Epithelial cell of esophagus (primary cell): ENCODE results near the gene ARHGEF28.

Experiments used
- DNase-seq: peaks from one replicate; pipeline ENCODE4 v3.0.0; 2010; ENCODE audit warnings: low read depth
- H3K4me3 ChIP-seq: 2 replicates; pipeline ENCODE4 v1.5.1; 2011; ENCODE audit warnings: mild to moderate bottlenecking, low read length, control low read depth
- CTCF ChIP-seq: IDR thresholded peaks from 2 replicates; pipeline ENCODE4 v1.5.1; 2011; ENCODE audit warnings: low read depth, mild to moderate bottlenecking, low read length, control low read depth, inconsistent platforms; ENCODE audit not compliant: insufficient read depth; ENCODE audit errors: missing control alignments

Gene ARHGEF28

DNA sequence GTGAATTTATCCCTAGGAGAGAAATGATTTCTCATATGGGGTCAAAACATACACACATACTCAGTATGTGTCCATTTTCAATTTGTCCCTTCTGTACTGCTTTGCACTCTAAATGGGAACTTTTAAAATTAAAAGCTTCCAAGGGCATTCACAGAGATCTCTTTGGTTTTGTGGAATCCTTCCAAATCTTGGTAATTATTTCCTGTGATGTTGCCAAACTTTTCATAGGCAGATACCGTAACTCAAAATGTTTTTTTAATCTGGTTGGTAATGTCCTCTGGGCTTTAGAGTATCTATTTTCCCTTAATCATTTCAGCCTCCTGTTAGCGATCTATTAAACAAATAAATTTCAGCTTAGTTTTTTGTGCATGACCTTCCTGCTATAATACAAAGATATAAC is 282.4 kb downstream of the ARHGEF28 start:
- no peak for DNase-seq
- TF ChIP-seq CTCF = no peak

GRCh38 chr5:73908846-73909245 is 282.9 kb downstream of the ARHGEF28 start:
- TF ChIP-seq CTCF = no peak
- no peak overlapping the region for H3K4me3 ChIP-seq
- DNase-seq = no peak

More for the DNA sequence above, 282.4 kb downstream of the ARHGEF28 start:
- no peak overlapping the region for H3K4me3 ChIP-seq

DNA sequence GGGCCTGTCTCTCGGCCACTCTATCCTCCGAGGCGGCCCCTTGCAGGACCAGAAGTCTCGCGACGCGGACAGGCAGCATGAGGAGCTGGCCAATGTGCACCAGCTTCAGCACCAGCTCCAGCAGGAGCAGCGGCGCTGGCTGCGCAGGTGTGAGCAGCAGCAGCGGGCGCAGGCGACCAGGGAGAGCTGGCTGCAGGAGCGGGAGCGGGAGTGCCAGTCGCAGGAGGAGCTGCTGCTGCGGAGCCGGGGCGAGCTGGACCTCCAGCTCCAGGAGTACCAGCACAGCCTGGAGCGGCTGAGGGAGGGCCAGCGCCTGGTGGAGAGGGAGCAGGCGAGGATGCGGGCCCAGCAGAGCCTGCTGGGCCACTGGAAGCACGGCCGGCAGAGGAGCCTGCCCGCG is 283.5 kb downstream of the ARHGEF28 start:
- no peak for DNase-seq
- TF ChIP-seq CTCF = no peak
- H3K4me3 ChIP-seq = no peak overlapping the region

DNA sequence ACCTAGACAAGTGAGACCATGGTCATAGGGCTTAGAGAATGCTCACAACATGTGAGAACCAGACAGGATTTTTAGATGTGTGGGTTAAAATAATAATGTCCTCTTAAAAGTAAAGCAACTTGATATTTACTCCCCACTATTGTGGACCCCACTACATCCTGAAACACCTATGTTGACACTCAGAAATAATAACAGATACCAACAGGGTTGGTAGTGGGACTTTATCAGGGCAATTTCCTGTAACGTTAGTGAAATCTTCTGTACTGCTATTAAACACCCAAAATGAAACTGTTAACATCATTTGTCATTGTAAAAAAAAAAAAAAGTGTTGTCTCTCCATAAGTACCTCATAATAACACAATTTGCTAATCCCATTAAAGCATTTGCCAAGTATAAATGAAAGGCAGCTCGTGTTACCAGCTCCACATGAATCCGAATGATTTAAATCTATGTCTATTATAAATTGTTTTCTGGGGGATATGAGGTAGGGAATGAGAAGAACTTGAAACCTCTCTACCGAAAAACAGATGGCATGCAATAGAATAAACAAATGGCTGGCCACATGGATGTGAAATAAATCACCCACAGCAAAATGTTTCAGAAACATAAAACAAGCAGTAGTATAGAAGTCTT is 285.9 kb downstream of the ARHGEF28 start:
- TF ChIP-seq CTCF = no peak
- DNase-seq = no peak
- H3K4me3 ChIP-seq = no peak overlapping the region

DNA sequence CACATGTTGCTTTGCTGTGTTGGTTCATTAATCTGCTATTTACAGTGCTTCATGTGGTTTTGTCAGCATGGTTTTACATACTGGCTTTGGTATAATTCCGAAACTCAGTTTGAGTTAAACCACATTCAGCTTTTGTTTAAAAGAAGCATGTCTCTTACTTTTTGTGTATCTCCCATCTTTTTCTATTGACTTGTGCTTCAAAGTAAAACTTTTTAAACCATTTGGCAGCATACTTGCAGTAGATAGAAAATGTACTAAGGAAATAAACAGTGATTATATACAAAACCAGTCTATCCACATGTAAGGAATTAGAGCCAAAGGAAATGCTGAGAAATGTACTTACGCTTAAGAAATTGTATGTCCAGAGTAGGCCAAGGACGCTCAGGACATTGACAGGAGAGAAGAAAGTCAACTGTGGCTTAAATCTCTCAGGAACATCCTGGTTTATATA is 286.9 kb downstream of the ARHGEF28 start:
- no peak overlapping the region for H3K4me3 ChIP-seq
- TF ChIP-seq CTCF = no peak
- DNase-seq = no peak

DNA sequence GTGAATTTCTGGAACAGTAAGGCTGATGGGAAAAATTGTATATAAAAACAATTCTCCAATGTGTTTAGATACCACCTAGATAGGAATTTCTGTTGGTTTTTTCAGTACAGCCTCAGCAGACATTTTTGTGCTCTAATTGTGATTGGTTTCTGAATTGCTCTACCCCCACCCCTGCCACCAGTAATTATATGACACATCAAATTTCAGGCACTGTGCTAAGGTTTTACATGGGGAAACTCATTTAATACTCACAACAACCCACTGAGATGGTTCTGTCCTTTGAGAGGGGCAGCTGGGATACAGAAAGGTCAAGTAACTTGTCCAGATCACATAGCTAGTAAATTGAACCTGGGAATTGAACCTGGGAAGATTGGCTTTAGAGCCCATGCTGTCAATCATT is 288.0 kb downstream of the ARHGEF28 start:
- no peak for DNase-seq
- no peak overlapping the region for H3K4me3 ChIP-seq
- TF ChIP-seq CTCF = no peak

DNA sequence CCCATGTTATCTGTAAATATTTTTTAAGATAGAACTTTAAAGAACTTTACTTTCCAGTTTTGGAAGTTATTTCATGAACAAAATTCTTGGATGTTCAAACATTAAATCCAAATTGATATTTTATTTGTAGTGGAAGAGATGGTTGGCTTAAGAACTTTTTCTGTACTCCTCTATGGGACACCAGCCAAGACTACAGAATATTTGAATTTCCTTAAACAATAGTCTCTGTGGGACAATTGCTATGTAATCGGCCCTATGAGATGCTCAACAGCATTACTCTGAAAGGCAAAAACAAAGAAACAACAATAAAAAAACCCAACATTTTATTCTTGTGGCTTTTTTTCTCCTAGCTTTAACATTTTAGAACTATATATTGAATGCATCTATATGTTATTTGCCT is 289.3 kb downstream of the ARHGEF28 start:
- no peak overlapping the region for H3K4me3 ChIP-seq
- no peak for DNase-seq
- TF ChIP-seq CTCF = no peak
